ENCODE results near the gene NFKB2.

Gene NFKB2

DNA sequence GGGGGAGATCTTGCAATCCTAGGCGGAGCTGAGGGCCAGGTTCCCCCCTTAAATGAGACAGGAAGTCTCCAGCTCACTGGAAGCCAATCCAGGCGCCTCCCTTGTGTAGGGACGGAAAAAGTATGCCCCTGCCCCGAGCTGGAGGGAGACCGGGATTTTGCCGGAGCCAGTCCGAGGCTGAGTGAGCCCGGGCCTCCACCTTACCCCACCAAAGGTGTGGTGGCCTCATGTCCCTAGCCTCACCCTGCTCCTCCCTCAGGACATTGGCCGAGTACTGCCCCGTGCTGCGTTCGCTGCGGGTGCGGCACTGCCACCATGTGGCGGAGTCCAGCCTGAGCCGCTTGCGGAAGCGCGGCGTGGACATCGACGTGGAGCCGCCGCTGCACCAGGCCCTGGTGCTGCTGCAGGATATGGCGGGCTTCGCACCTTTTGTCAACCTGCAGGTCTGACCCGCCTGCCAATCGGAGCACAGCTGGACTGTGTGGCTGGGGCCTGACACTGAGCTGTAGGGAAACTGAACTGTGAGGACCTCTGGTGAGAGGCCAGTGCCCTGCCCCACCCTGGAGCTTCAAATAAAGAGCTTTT, 27.1 kb downstream of the NFKB2 start:
- no peak for DNase-seq (ENCODE audit: low read depth in 2 of 2)

- DNase-seq (ENCODE audit: low read depth in 2 of 2), result no peak
Measured at GRCh38 chr10:102423372-102423968, 28.0 kb downstream of the NFKB2 start.

GRCh38 chr10:102424145-102424544, 28.6 kb downstream of the NFKB2 start:
- no peak for DNase-seq (ENCODE audit: low read depth in 2 of 2)

- DNase-seq (ENCODE audit: low read depth in 2 of 2), result no peak
Measured at GRCh38 chr10:102424916-102425315, 29.4 kb downstream of the NFKB2 start.

DNA sequence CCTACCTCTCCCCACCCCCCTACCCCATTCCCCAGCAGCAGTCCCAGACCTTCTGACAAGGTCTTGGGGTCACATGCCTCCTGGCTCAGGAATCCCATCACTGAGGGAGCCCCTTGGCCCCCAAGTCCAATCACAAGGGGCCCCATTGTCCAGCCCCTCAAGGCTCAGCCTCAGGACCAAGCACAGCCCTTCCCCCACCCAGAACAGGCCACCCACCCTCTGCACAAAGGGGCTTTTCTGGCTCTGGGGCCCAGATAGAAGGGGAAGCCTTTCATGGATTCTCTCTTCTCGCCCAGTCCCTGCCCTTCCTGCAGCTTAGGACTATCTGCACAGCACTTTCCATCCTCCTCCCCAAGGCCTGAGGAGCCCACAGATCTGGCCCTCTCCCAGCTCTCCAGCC, 29.9 kb downstream of the NFKB2 start:
- DNase-seq (ENCODE audit: low read depth in 2 of 2), result no peak

- no peak for DNase-seq (ENCODE audit: low read depth in 2 of 2)
Measured at GRCh38 chr10:102426803-102427287, 31.3 kb downstream of the NFKB2 start.

DNA sequence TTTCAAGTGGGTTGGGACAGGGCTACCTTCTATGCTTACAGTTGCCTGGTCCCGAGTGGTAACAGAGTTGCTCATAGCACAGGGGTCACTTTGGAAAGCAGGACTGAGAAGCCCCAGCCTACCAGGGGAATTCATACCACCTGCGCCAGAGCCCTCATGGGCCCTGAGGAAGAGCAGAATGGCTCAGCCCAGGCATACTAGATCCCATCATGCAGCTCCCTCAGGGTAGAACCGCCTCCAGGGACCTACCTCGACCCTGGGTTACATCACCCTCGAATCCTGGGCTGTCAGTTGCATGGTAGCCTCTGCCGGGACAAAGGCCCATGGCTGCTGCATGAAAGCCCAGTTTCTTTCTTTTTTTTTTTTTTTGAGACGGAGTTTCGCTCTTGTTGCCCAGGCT, 34.0 kb downstream of the NFKB2 start:
- no peak for DNase-seq (ENCODE audit: low read depth in 2 of 2)

- DNase-seq (ENCODE audit: low read depth in 2 of 2), result no peak
Measured at GRCh38 chr10:102431452-102432124, 36.1 kb downstream of the NFKB2 start.

DNA sequence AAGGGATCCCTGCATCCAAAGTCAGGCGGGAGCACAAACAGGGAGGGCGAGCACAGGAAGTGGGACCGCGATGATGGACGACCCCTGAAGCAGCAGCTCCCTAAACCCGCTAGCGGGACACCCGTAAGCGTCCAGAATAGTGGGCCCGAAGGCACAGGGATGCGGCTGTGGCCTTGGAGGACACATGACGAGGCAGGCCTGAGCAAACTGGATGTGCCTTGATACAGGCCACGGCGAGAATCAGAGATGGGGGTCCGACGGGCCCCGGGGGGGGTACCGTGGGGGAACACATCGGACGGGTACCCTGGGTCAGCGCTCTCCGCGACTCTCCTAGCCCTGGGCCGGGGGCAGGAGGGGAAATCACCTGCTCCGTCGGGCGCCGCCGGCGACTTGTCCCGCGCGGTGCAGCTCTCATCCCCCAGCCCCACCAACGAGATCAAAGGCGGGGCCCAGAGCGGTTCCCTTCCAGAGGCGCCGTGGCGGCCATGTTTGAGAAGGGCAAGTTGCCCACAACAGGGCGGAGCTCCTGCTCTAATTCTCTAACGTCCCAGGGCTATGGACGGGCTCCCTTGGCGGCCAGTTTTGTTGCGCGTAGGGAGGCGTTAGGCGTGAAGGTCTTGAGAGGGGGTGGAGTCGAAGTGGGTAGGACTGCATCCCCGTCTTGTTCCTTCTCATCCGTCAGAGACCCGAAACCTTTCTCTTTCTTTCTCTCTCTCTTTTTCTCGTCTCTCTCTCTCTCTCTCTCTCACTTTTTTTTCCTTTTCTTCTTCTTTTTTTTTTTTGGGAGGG, 36.9 kb downstream of the NFKB2 start, which contains the start of gene CUEDC2:
Gene CUEDC2 (minus strand): TSS at position 413 of the 789 bp plus-strand sequence. CDS start 7,386 bp downstream, outside the sequence.
- DNase-seq (ENCODE audit: low read depth in 2 of 2), result peak; percentile 87 to 97

- DNase-seq (ENCODE audit: low read depth in 2 of 2), result no peak
Measured at GRCh38 chr10:102433619-102434046, 38.1 kb downstream of the NFKB2 start.

GRCh38 chr10:102434394-102435132, 39.1 kb downstream of the NFKB2 start:
- no peak for DNase-seq (ENCODE audit: low read depth in 2 of 2)

DNA sequence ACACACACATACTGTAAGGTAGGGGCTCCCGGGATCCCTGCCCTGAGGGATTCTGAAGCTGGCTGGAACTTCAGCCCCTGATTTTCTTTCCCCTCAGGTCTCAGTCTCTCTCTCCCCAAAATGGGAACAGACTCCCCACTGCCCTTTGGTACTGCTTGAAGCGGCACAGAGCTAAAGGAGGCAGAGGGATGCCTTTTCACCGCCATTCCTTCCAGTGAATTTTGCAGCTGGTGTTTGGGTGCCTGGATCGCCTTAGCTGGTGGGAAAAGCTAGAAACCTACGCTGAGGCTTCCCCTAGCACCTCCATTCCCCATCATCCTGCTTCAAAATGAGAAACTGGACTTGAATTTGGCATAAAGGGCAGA, 39.6 kb downstream of the NFKB2 start:
- DNase-seq (ENCODE audit: low read depth in 2 of 2), result no peak

GRCh38 chr10:102435529-102436233, 40.2 kb downstream of the NFKB2 start:
- no peak for DNase-seq (ENCODE audit: low read depth in 2 of 2)

- no peak for DNase-seq (ENCODE audit: low read depth in 2 of 2)
Measured at GRCh38 chr10:102436312-102436711, 40.8 kb downstream of the NFKB2 start.

DNA sequence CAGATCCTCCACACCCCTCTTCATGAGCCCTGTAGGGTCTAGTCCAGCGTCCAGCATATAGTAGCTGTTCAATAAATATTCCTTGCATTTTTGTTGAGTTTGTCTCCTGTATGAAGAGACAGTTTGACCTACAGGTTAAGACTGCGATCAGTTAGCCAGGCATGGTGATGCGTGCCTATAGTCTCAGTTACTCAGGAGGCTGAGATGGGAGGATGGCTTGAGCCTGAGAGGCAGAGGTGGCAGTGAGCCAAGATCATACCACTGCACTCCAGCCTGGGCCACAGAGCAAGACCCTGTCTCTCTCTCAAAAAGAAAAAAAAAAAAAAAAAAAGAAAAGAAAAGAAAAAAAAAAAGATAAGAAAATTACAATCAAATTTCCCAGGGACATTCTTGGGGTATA, 42.0 kb downstream of the NFKB2 start:
- DNase-seq (ENCODE audit: low read depth in 2 of 2), result no peak

DNA sequence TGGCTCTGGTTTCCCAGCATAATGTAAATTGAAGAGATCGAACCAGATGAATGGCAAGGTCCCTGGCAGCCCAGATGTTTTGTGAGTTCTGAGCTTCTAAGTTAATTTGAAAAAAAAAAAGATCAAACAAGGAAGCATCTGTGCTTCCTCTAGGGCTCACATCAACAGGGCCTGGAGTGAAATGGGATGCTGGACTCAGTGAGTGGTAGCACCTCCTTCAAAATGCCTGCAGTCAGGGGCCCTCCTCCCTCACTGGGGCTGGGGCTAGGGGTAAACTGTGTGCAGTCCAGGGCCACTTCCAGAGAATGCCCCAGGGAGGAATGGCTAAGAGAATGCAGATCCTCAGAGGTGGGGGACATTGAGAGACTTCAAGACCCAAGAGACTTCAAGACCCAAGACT, 42.9 kb downstream of the NFKB2 start:
- DNase-seq (ENCODE audit: low read depth in 2 of 2), result no peak

GRCh38 chr10:102444851-102445250, 49.3 kb downstream of the NFKB2 start:
- no peak for DNase-seq (ENCODE audit: low read depth in 2 of 2)

GRCh38 chr10:102449321-102450123, 54.0 kb downstream of the NFKB2 start:
- peak; percentile 56 to 65 for DNase-seq (ENCODE audit: low read depth in 2 of 2)

GRCh38 chr10:102450124-102450373, 54.5 kb downstream of the NFKB2 start:
- DNase-seq (ENCODE audit: low read depth in 2 of 2), result no peak

GRCh38 chr10:102450374-102451104, 55.0 kb downstream of the NFKB2 start:
- DNase-seq (ENCODE audit: low read depth in 2 of 2), result peak; percentile 59 to 73
